Activated CD4-positive, alpha-beta memory T cell treated with anti-CD3 and anti-CD28 coated beads, Interleukin-2, amount 10 ng/mL, durations not matched to agents 7 days and 5 days (primary cell): ENCODE measurements around the gene ABCA9. TPM values are rescaled to one million over a fixed set of nuclear protein-coding genes. Genes with fewer than 3 reads are reported as not detected.
"Not testable (repeated sequence)": the region's sequence is repeated elsewhere in the genome, so short reads cannot be mapped to it uniquely, and the experiment has no call there.

Experiments
- CTCF ChIA-PET: fragments of 350-600 bp; sonication (Branson Sonifier 250); formaldehyde crosslinking; loops from one replicate; lab custom pipeline; 2021; ENCODE audit warnings: antibody characterized with exemption, inconsistent platforms; lab: Charles Lee
- POLR2A ChIA-PET: fragments of 350-600 bp; sonication (Branson Sonifier 250); formaldehyde crosslinking; loops from one replicate; lab custom pipeline; 2021; ENCODE audit warnings: antibody characterized with exemption; lab: Charles Lee
- DNase-seq: peaks from one replicate; pipeline ENCODE4 v3.0.0-alpha.2; 2020
- H3K27ac Mint-ChIP-seq: one replicate; pipeline ENCODE4 v1.8.0; 2021; ENCODE audit warnings: mild to moderate bottlenecking, mixed read lengths
- H3K27me3 Mint-ChIP-seq: one replicate; pipeline ENCODE4 v1.8.0; 2021; ENCODE audit warnings: mixed read lengths
- H3K36me3 Mint-ChIP-seq: one replicate; pipeline ENCODE4 v1.8.0; 2021; ENCODE audit warnings: low read depth, mixed read lengths
- H3K4me1 Mint-ChIP-seq: one replicate; pipeline ENCODE4 v1.8.0; 2021; ENCODE audit warnings: mixed read lengths
- H3K4me3 Mint-ChIP-seq: one replicate; pipeline ENCODE4 v1.8.0; 2021; ENCODE audit warnings: mild to moderate bottlenecking, mixed read lengths
- H3K9me3 Mint-ChIP-seq: one replicate; pipeline ENCODE4 v1.8.0; 2021; ENCODE audit warnings: mixed read lengths
- total RNA-seq, 2 experiments: library from RNA; stranded (reverse); gene quantifications; one replicate each; pipeline ENCODE4 v1.2.3, GENCODE V29; 2021

The ABCA9 gene
- total RNA-seq, 2 experiments from 2014 or later: 0.05 TPM; not detected in 1

GRCh38 chr17:69075823-69076222 is 15.1 kb upstream of the ABCA9 start:
- H3K27ac Mint-ChIP-seq: no peak overlapping the region
- DNase-seq: no peak
- peaks cover 12% of the 10 kb centered on the region for H3K27me3 Mint-ChIP-seq
- ChIA-PET CTCF (no interaction called here), POLR2A (no interaction called here)
- H3K36me3 Mint-ChIP-seq: peaks cover 3% of the 10 kb centered on the region
- H3K9me3 Mint-ChIP-seq: peaks cover 3% of the 10 kb centered on the region
- peaks cover 10% of the 10 kb centered on the region for H3K4me1 Mint-ChIP-seq
- H3K4me3 Mint-ChIP-seq: no peak overlapping the region

- H3K27me3 Mint-ChIP-seq: peaks cover 12% of the 10 kb centered on the region
- H3K9me3 Mint-ChIP-seq, DNase-seq, H3K36me3 Mint-ChIP-seq, CTCF ChIA-PET, POLR2A ChIA-PET, H3K4me3 Mint-ChIP-seq, H3K27ac Mint-ChIP-seq: not testable (repeated sequence)
- peaks cover 15% of the 10 kb centered on the region for H3K4me1 Mint-ChIP-seq
These were observed 12.7 kb upstream of the ABCA9 start for GRCh38 chr17:69073392-69073791.

GRCh38 chr17:69072803-69073256 is 12.1 kb upstream of the ABCA9 start:
- H3K27ac Mint-ChIP-seq, H3K4me3 Mint-ChIP-seq, DNase-seq, POLR2A ChIA-PET, CTCF ChIA-PET, H3K9me3 Mint-ChIP-seq, H3K36me3 Mint-ChIP-seq: not testable (repeated sequence)
- H3K27me3 Mint-ChIP-seq: peaks cover 12% of the 10 kb centered on the region
- peaks cover 15% of the 10 kb centered on the region for H3K4me1 Mint-ChIP-seq

- peak overlapping the region; percentile 72 for H3K27ac Mint-ChIP-seq
- CTCF ChIA-PET: interaction anchor here (1.0 to 1.4 kb wide), 2 partner anchors 10 to 12 kb away, joined by 3 read pairs; no protein-coding TSS in a partner anchor
These were observed 10.5 kb upstream of the ABCA9 start for GRCh38 chr17:69071233-69071586.

GRCh38 chr17:69070378-69071232 is 9.9 kb upstream of the ABCA9 start:
- H3K27me3 Mint-ChIP-seq, H3K36me3 Mint-ChIP-seq, H3K9me3 Mint-ChIP-seq, H3K4me3 Mint-ChIP-seq, POLR2A ChIA-PET: not testable (repeated sequence)
- peaks cover 29% of the 10 kb centered on the region for H3K4me1 Mint-ChIP-seq
- CTCF ChIA-PET: interaction anchor here (1.0 to 1.4 kb wide), 2 partner anchors 10 to 11 kb away, joined by 3 read pairs; no protein-coding TSS in a partner anchor
- peak; percentile 33 for DNase-seq
- peak overlapping the region; percentile 72 for H3K27ac Mint-ChIP-seq

More at GRCh38 chr17:69071233-69071586, 10.5 kb upstream of the ABCA9 start:
- H3K36me3 Mint-ChIP-seq, H3K4me3 Mint-ChIP-seq, H3K9me3 Mint-ChIP-seq, POLR2A ChIA-PET, H3K27me3 Mint-ChIP-seq, DNase-seq: not testable (repeated sequence)
- H3K4me1 Mint-ChIP-seq: peaks cover 25% of the 10 kb centered on the region

- ChIA-PET POLR2A (no interaction called here), CTCF (no interaction called here)
- Mint-ChIP-seq H3K4me1 (peaks cover 40% of the 10 kb centered on the region), H3K27ac (no peak overlapping the region), H3K9me3 (peaks cover 2% of the 10 kb centered on the region), H3K27me3 (peaks cover 5% of the 10 kb centered on the region), H3K36me3 (peaks cover 3% of the 10 kb centered on the region), H3K4me3 (no peak overlapping the region)
- DNase-seq: no peak
These were observed 8.6 kb upstream of the ABCA9 start for GRCh38 chr17:69069226-69069750.

- ChIA-PET CTCF (no interaction called here), POLR2A (no interaction called here)
- no peak for DNase-seq
- Mint-ChIP-seq H3K27ac (no peak overlapping the region), H3K27me3 (no peaks in the 10 kb centered on the region), H3K9me3 (peaks cover 2% of the 10 kb centered on the region), H3K4me1 (peaks cover 43% of the 10 kb centered on the region), H3K4me3 (no peak overlapping the region), H3K36me3 (peaks cover 3% of the 10 kb centered on the region)
These were observed 6.7 kb upstream of the ABCA9 start for GRCh38 chr17:69067274-69068047.

- Mint-ChIP-seq H3K4me3 (no peak overlapping the region), H3K36me3 (peaks cover 3% of the 10 kb centered on the region), H3K9me3 (peaks cover 2% of the 10 kb centered on the region), H3K4me1 (peaks cover 40% of the 10 kb centered on the region), H3K27ac (no peak overlapping the region), H3K27me3 (no peaks in the 10 kb centered on the region)
- CTCF ChIA-PET: no interaction called here
- POLR2A ChIA-PET: no interaction called here
- DNase-seq: no peak
These were observed 5.8 kb upstream of the ABCA9 start for GRCh38 chr17:69066482-69066881.

GRCh38 chr17:69065113-69065512 is 4.4 kb upstream of the ABCA9 start:
- CTCF ChIA-PET: no interaction called here
- no peak overlapping the region for H3K27ac Mint-ChIP-seq
- no peaks in the 10 kb centered on the region for H3K27me3 Mint-ChIP-seq

GRCh38 chr17:69064476-69064875 is 3.7 kb upstream of the ABCA9 start:
- no peak overlapping the region for H3K4me3 Mint-ChIP-seq
- ChIA-PET POLR2A (no interaction called here), CTCF (no interaction called here)
- DNase-seq: no peak
- peaks cover 28% of the 10 kb centered on the region for H3K4me1 Mint-ChIP-seq
- no peaks in the 10 kb centered on the region for H3K27me3 Mint-ChIP-seq
- no peak overlapping the region for H3K27ac Mint-ChIP-seq
- H3K36me3 Mint-ChIP-seq: no peaks in the 10 kb centered on the region
- peaks cover 2% of the 10 kb centered on the region for H3K9me3 Mint-ChIP-seq

More at GRCh38 chr17:69065113-69065512, 4.4 kb upstream of the ABCA9 start:
- Mint-ChIP-seq H3K4me3 (no peak overlapping the region), H3K36me3 (no peaks in the 10 kb centered on the region), H3K9me3 (peaks cover 2% of the 10 kb centered on the region), H3K4me1 (peaks cover 28% of the 10 kb centered on the region)
- POLR2A ChIA-PET: no interaction called here
- DNase-seq: no peak

- ChIA-PET CTCF (no interaction called here), POLR2A (no interaction called here)
- Mint-ChIP-seq H3K4me1 (peaks cover 28% of the 10 kb centered on the region), H3K27me3 (no peaks in the 10 kb centered on the region), H3K9me3 (peaks cover 2% of the 10 kb centered on the region), H3K27ac (no peak overlapping the region), H3K4me3 (no peak overlapping the region), H3K36me3 (no peaks in the 10 kb centered on the region)
- no peak for DNase-seq
These were observed 3.3 kb upstream of the ABCA9 start for GRCh38 chr17:69064001-69064400.

GRCh38 chr17:69062860-69063581 is 2.3 kb upstream of the ABCA9 start:
- ChIA-PET POLR2A (no interaction called here), CTCF (no interaction called here)
- Mint-ChIP-seq H3K4me1 (peaks cover 28% of the 10 kb centered on the region), H3K9me3 (peaks cover 2% of the 10 kb centered on the region), H3K27ac (no peak overlapping the region), H3K27me3 (no peaks in the 10 kb centered on the region), H3K4me3 (no peak overlapping the region), H3K36me3 (no peaks in the 10 kb centered on the region)
- no peak for DNase-seq
